Peyer's patch (tissue), 4 donors: ENCODE results near the gene BCAR1. TPM values are rescaled to one million over a fixed set of nuclear protein-coding genes. Genes with fewer than 3 reads are reported as not detected.
"Not testable (repeated sequence)": the region's sequence is repeated elsewhere in the genome, so short reads cannot be mapped to it uniquely, and the experiment has no call there.

ENCODE experiments used
- DNase-seq, 3 donors: peaks; one replicate each; pipeline ENCODE4 v3.0.0-alpha.2; 2017 to 2019
- H3K27ac ChIP-seq, 4 donors: fragments of 200-600 bp; sonication (generic); one replicate each; pipeline ENCODE4 v1.5.1; 2016 to 2019
- H3K27me3 ChIP-seq, 2 donors: fragments of 200-600 bp; sonication (generic); one replicate each; pipeline ENCODE4 v1.5.1; 2019
- H3K36me3 ChIP-seq, 3 donors: fragments of 200-600 bp; sonication (generic); one replicate each; pipeline ENCODE4 v1.5.1; 2016 to 2019
- H3K4me1 ChIP-seq, 4 donors: fragments of 200-600 bp; sonication (generic); one replicate each; pipeline ENCODE4 v1.5.1; 2016 to 2019
- H3K4me3 ChIP-seq, 4 donors: fragments of 200-600 bp; sonication (generic); 1 replicate in 3 of 4; 2 replicates in 1 of 4; pipeline ENCODE4 v1.5.1; 2016 to 2019; ENCODE audit warnings: mild to moderate bottlenecking in 1 of 4
- H3K9me3 ChIP-seq, 4 donors: fragments of 200-600 bp; sonication (generic); one replicate each; pipeline ENCODE4 v1.5.1; 2016 to 2019; ENCODE audit warnings: mild to moderate bottlenecking in 1 of 4
- CTCF ChIP-seq, 6 experiments: fragments of 450-650 bp in 4 of 6; fragments of 200-600 bp in 2 of 6; sonication (generic) in 1 of 6; IDR thresholded peaks; one replicate each; pipeline ENCODE4 v1.5.1; 2017 to 2019; ENCODE audit warnings: antibody characterized with exemption in 6 of 6, mild to moderate bottlenecking in 3 of 6, moderate library complexity in 1 of 6
- POLR2A ChIP-seq, 2 donors: fragments of 450-650 bp; IDR thresholded peaks; one replicate each; pipeline ENCODE4 v1.5.1; 2017; ENCODE audit warnings: antibody characterized with exemption in 2 of 2, mild to moderate bottlenecking in 2 of 2, moderate library complexity in 2 of 2
- total RNA-seq, 4 donors: library from RNA; depleted of rRNA; stranded (reverse); fragments of >200 nt; gene quantifications; one replicate each; pipeline ENCODE4 v1.1.0, GENCODE V29; 2016

Gene BCAR1
- total RNA-seq, 4 donors from 2014 or later = 77.6 to 251 (median 206) TPM

DNA sequence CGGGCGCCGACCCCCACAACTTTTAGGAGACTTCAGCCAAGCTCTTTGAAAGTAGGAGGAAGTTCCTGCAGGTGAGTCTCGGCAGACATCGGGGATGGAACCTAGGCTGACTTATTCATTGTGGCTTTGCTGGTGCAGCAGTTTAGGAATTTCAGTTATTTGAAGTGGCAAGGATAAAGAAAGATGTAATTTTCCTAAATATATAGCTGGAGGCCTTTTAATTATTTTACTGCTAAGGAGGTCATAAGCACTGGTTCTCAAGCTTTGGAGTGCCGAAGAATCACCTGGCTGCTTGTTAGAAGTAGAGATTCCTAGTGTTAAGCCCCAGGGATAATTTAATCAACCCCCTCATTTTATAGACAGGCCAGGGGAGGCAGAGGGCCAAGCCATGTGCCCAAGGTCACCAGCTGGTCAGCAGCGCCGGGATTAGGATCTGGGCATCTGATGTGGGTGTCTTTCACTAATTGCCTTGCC lies 28.9 kb upstream of the BCAR1 start:
- Histone ChIP-seq H3K27ac (no peak overlapping the region), H3K9me3 (no peaks in the 10 kb centered on the region), H3K4me3 (no peak overlapping the region), H3K36me3 (no peaks in the 10 kb centered on the region), H3K4me1 (no peaks in the 10 kb centered on the region), H3K27me3 (no peaks in the 10 kb centered on the region)
- no peak for TF ChIP-seq CTCF (IDR thresholded peaks at IDR 0.05)
- TF ChIP-seq POLR2A (IDR thresholded peaks at IDR 0.05) = no peak
- no peak for DNase-seq

GRCh38 chr16:75279305-75279704 lies 27.9 kb upstream of the BCAR1 start:
- no peaks in the 10 kb centered on the region for H3K36me3 ChIP-seq
- no peaks in the 10 kb centered on the region for H3K27me3 ChIP-seq
- no peak for DNase-seq
- no peaks in the 10 kb centered on the region for H3K4me1 ChIP-seq
- TF ChIP-seq CTCF (IDR thresholded peaks at IDR 0.05) (no peak), POLR2A (IDR thresholded peaks at IDR 0.05) (no peak)
- no peak overlapping the region for H3K4me3 ChIP-seq
- no peak overlapping the region for H3K27ac ChIP-seq
- H3K9me3 ChIP-seq = no peaks in the 10 kb centered on the region

GRCh38 chr16:75273054-75273925 lies 21.9 kb upstream of the BCAR1 start:
- no peak overlapping the region for H3K4me3 ChIP-seq
- H3K9me3 ChIP-seq = no peaks in the 10 kb centered on the region
- no peaks in the 10 kb centered on the region for H3K27me3 ChIP-seq
- DNase-seq = no peak
- TF ChIP-seq POLR2A (IDR thresholded peaks at IDR 0.05) (no peak), CTCF (IDR thresholded peaks at IDR 0.05) (no peak)
- H3K36me3 ChIP-seq = no peaks in the 10 kb centered on the region
- H3K4me1 ChIP-seq = peaks cover 0 to 1% (median 0%) of the 10 kb centered on the region in 4 donors
- no peak overlapping the region for H3K27ac ChIP-seq

DNA sequence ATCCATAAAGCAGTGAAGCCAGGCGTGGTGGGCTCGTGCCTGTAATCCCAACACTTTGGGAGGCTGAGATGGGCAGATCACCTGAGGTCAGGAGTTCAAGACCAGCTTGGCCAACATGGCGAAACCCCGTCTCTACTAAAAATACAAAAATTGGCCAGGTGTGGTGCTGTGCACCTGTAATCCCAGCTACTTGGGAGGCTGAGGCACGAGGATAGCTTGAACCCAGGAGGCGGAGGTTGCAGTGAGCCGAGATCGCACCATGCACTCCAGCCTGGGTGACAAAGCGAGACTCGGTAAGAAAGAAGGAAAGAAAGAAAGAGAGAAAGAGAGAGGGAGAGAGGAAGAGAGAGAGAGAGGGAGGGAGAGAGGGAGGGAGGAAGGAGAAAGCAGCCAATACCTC lies 21.2 kb upstream of the BCAR1 start:
- H3K36me3 ChIP-seq, H3K9me3 ChIP-seq, DNase-seq, H3K27ac ChIP-seq, H3K4me1 ChIP-seq, H3K27me3 ChIP-seq, H3K4me3 ChIP-seq: not testable (repeated sequence)

GRCh38 chr16:75272097-75272551 lies 20.7 kb upstream of the BCAR1 start:
- TF ChIP-seq POLR2A (IDR thresholded peaks at IDR 0.05) (no peak), CTCF (IDR thresholded peaks at IDR 0.05) (no peak)
- no peaks in the 10 kb centered on the region for H3K9me3 ChIP-seq
- H3K4me3 ChIP-seq = no peak overlapping the region
- no peaks in the 10 kb centered on the region for H3K36me3 ChIP-seq
- H3K27me3 ChIP-seq = no peaks in the 10 kb centered on the region
- no peak for DNase-seq
- H3K27ac ChIP-seq = no peak overlapping the region
- H3K4me1 ChIP-seq = peaks cover 0 to 13% (median 0%) of the 10 kb centered on the region in 4 donors

- TF ChIP-seq POLR2A (IDR thresholded peaks at IDR 0.05) = no peak
- TF ChIP-seq CTCF (IDR thresholded peaks at IDR 0.05) = no peak
- no peaks in the 10 kb centered on the region for H3K9me3 ChIP-seq
- H3K4me3 ChIP-seq = no peak overlapping the region
Measured at GRCh38 chr16:75271441-75272096, 20.1 kb upstream of the BCAR1 start.

DNA sequence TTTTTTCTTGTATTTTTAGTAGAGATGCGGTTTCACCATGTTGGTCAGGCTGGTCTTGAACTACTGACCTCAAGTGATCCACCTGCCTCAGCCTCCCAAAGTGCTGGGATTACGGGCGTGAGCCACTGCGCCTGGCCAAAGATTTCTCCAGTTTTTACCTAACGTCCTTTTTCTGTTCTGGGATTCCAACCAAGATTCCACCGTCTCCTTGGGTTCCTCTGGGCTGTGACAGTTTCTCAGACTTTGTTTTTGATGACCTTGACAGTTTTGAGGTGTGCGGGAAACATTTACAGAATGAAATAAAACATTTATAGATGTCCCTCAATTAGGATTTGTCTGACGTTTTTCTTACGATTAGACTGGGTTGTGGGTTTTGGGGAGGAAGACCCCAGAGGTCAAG lies 17.9 kb upstream of the BCAR1 start:
- not testable (repeated sequence) for H3K27me3 ChIP-seq, H3K9me3 ChIP-seq, H3K27ac ChIP-seq, H3K36me3 ChIP-seq, DNase-seq, H3K4me3 ChIP-seq
- peaks cover 0 to 29% (median 6%) of the 10 kb centered on the region in 4 donors for H3K4me1 ChIP-seq

More at GRCh38 chr16:75271441-75272096, 20.1 kb upstream of the BCAR1 start:
- H3K36me3 ChIP-seq = no peaks in the 10 kb centered on the region
- no peak for DNase-seq
- no peak overlapping the region for H3K27ac ChIP-seq
- H3K4me1 ChIP-seq = peaks cover 0 to 19% (median 0%) of the 10 kb centered on the region in 4 donors
- H3K27me3 ChIP-seq = no peaks in the 10 kb centered on the region
